AG09319 (cell line): ENCODE data around the gene NAA25.
A peak's percentile ranks its signal among the peaks of the same experiment; 100 is the strongest.
"Not testable (repeated sequence)": the region's sequence is repeated elsewhere in the genome, so short reads cannot be mapped to it uniquely, and the experiment has no call there.

ENCODE experiments used
- DNase-seq: peaks from one replicate; pipeline ENCODE4 v3.0.0-alpha.2; 2010; ENCODE audit warnings: low read depth; ENCODE audit errors: extremely low read depth
- TF ChIP-seq, protein P1 (sequence below): IDR thresholded peaks from 2 replicates; pipeline ENCODE4 v1.5.1; 2011; ENCODE audit warnings: low read depth, mild to moderate bottlenecking, inconsistent platforms, low read length, moderate library complexity

Gene NAA25

DNA sequence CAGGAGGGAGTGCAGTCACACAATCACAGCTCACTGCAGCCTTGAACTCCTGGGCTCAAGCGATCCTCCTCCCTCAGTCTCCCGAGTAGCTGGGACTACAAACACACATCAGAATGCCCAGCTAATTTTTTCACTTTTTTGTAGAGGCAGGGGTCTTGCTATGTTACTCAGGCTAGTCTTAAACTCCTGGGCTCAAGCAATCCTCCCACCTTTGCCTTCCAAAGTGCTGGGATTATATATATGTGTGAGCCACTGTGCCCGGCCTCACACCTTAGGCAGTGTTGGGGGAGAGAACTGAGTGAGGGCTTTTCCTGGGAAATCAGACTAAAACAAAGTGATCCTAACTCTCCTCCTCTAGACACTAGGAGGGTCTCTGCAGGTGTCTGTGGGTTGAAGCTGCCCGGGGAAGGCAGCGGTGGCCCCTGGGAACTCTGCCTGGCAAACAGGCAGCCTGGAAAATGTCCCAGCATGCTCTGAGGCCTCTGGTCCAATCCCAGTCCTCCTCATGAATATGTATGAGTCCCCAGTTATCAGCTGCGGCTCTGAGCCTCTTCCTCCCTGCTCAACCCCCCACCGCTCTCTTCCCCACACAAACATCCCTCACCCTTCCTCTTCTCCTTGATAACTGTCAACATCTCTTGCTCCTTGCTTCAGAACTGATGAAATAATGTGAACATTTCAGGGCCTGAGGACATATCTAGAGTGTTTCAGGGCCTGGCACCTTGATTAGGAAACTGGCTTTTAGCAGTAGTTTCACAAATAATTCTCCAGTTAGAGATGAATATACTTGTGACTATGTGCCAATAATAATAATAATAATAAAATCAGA, 7.9 kb upstream of the NAA25 start:
- TF ChIP-seq, protein P1, sequence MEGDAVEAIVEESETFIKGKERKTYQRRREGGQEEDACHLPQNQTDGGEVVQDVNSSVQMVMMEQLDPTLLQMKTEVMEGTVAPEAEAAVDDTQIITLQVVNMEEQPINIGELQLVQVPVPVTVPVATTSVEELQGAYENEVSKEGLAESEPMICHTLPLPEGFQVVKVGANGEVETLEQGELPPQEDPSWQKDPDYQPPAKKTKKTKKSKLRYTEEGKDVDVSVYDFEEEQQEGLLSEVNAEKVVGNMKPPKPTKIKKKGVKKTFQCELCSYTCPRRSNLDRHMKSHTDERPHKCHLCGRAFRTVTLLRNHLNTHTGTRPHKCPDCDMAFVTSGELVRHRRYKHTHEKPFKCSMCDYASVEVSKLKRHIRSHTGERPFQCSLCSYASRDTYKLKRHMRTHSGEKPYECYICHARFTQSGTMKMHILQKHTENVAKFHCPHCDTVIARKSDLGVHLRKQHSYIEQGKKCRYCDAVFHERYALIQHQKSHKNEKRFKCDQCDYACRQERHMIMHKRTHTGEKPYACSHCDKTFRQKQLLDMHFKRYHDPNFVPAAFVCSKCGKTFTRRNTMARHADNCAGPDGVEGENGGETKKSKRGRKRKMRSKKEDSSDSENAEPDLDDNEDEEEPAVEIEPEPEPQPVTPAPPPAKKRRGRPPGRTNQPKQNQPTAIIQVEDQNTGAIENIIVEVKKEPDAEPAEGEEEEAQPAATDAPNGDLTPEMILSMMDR: no peak
- no peak for DNase-seq

DNA sequence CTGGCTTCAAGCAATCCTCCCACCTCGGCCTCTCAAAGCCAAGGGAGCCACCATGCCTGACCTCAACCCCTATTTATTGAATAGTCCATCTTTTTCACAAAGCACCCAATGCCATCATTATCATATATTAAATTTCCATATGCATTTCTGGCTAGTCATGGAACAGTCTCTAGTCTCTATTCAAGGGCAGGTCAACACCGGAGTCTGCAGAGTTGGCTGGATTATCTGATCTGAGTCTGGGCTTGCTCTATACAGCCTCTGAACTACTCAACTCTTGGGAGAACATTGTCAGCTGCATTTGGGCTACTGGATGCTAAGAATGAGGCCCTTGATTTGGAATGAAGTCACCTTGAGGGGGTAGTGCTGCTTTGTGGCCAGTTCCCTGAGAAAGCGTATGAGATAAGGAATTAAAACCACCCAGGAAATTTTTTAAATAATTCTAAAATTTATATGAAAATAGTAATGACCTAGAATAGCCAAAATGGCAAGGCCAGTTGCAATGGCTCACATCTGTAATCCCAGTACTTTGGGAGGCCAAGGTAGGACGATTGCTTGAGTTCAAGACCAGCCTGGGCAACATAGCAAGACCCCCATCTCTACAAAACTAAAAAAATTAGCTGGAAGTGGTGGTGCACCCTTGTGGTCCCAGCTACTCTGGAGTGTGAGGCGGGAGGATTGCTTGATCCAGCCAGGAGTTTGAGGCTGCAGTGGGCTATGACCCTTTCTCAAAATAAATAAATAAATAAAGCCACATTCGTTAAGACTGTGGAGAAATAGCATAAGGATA, 6.9 kb upstream of the NAA25 start:
- TF ChIP-seq, protein P1: no peak
- no peak for DNase-seq

DNA sequence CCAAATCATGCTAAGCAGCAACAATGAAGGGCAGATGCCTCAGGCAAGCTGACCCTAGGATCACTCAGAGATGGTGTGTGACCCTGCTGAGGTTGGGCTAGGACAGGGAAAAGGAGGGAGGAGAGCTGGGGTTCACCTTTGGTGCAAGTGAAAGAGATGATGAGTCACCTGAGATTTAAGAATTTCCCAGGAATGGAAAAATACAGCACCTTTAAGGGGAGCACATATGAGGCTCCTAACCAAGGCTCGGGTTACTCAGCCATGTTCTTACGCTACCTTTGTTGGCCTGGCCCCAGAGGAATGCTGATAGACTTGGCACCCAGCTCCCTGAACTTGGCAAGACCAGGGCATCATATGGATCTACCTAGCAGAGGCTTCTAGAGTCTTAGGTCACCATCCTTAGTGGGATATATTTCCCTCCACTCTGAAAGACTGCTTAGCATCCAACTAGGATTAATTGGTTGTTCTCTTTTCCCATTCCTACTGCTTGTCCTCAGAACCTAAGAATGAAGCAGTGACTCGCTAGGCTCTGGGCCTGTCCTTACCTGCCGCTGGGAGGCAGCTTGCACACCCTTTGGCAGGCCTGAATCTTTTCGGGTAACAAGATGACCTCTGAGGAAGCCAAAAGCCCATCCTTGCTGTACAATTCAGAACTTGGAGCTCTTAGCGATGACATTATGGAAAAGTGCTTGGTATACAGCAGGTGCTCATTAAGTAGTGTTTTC, 4.0 kb upstream of the NAA25 start:
- TF ChIP-seq, protein P1: no peak
- no peak for DNase-seq

DNA sequence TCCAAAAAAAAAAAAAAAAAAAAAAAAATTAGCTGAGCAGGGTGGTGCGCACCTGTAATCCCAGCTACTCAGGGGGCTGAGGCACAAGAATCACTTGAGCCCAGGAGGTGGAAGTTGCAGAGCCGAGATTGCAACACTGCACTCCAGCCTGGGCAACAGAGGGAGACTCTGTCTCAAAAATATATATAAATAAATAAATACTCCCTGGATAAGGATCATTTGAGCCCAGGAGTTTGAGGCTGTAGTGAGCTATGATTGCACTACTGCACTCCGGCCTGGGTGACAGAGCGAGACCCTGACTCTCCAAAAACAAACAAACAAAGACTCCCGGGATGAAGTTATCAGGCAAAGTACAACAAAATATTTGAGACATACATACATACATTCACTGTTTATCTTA, 3.3 kb upstream of the NAA25 start:
- TF ChIP-seq, protein P1: peak; percentile 1; the same call in 1 of the 2 replicates
- no peak for DNase-seq

DNA sequence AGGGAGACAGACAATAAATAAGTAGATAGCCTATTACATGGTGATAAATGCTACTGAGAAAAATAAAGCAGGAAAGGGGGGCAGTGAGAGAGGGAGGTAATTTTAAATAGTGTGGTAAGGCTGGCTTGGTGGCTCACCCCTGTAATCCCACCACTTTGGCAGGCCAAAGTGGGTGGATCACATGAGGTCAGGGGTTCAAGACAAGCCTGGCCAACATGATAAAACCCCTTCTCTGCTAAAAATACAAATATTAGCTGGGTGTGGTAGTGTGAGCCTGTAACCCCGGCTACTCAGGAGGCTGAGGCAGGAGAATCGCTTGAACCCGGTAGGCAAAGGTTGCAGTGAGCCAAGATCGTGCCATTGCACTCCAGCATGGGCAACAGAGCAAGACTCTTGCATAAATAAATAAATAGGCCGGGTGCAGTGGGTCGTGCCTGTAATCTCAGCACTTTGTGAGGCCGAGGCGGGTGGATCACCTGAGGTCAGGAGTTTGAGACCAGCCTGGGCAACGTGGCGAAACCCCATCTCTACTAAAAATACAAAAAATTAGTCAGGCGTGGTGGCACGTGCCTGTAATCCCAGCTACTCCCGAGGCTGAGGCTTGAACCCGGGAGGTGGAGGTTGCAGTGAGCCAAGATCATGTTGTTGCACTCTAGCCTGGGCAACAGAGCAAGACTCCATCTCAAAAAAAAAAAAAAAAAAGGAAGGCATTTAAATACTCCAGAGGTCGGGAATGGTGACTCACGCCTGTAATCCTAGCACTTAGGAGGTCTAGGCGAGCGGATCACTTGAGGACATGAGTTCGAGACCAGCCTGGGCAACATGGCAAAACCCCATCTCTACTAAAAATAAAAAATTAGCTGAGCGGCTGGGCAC, 2.4 kb upstream of the NAA25 start:
- DNase-seq: not testable (repeated sequence)

DNA sequence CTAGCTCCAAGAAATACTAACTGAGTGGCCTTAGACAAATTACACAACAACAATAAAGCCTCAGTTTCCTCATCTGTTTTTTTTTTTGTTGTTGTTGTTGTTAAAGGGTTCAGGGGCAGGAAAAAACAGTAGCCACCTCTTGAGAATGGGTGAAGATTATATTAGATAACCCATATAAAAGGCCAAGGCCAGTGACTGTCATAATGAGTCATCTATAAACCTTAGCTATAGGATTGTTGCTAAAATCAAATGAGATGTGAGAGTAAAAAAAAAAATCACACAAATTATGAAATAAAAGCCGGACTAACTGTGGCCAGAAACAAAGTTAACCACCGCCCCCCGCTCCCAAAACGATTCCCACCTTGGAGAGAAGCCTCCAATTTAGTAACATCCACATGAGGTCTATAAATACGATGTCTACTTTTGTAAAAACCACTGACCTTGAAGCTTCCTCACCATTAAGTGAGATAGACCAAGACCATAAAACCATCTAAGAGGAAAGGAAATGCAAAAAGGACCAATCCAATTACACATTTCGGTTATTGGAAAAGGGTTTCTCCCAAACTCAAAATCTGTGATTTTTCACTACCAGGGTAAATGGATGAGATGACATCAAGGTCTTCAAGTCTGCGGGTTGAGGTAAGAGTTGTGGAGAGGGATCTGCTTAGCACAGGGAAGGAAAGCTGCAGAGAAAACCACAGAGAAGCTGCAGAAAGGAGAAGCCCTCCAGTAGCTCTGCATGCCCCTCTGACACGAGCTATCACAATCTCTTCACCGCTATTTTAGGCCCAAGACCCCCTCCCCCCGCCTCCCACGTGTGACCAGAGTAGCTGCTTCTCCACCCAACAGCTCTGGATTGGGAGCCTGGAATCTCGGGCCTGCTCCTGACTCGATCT, 1.0 kb downstream of the NAA25 start:
- DNase-seq: no peak

More for the DNA sequence above, 1.0 kb downstream of the NAA25 start:
- TF ChIP-seq, protein P1: no peak
